HG03520 (cell line): ENCODE data around the gene RPTOR.
"Not testable (repeated sequence)": the region's sequence is repeated elsewhere in the genome, so short reads cannot be mapped to it uniquely, and the experiment has no call there.

Source experiments
- ATAC-seq: cut with Tn5 transposase; IDR thresholded peaks from one replicate; pipeline ENCODE4 v1.9.1; 2021; ENCODE audit warnings: mild to moderate bottlenecking, moderate library complexity; ENCODE audit not compliant: unreplicated experiment

Gene RPTOR

DNA sequence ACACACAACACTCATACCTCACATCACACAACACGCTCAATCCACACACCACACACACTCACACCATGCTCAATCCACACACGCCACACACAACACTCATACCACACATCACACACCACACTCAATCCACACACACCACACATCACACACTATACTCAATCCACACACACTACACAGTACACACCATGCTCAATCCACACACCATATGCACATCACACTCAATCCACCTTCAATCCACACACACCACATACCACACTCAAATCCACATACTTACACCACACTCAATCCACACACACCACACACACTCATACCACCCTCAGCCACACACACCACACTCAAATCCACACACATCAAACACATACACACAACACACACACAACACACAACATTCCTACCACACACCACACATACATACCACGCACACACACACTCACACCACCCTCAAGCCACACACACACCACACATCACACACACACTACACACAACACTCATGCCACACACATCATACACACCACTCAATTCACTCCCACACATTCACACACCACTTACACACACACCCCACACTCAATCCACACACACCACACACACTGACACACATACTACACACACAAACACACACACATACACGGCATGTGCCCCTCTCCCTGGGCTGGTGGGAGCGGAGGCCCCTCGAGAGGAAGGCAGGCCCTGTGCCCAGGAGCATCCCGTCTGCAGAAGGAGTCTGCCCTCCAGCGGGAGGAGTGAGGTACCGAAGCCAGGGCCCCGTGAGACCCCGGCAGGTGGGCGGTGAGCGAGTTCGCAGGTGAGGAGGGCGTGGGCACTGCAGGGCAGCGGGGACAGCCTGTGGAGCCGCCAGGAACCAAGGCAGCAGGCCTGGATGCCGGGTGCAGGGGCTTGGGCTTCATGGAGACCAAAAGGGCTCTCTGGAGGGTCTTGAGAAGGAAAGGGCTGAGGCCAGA is 33.1 kb upstream of the RPTOR start:
- ATAC-seq: no peak

DNA sequence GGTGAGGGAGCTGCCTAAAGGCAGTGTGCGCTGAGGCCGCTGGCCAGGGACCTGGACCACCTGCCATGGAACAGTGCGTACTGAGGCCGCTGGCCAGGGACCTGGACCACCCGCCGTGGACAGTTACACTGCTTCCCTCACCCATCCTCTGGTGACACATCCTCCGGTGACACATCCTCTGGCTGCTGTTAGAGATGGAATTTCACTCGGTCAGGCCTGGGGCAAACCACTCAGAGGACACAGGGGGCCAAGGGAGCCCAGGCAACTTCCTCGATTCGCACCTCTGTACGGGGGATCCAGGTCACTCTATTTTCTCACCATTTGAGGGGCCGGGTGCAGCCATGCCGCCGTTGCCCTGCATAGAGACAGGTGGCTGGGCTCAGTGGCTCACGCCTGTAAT is 32.4 kb upstream of the RPTOR start:
- no peak for ATAC-seq

DNA sequence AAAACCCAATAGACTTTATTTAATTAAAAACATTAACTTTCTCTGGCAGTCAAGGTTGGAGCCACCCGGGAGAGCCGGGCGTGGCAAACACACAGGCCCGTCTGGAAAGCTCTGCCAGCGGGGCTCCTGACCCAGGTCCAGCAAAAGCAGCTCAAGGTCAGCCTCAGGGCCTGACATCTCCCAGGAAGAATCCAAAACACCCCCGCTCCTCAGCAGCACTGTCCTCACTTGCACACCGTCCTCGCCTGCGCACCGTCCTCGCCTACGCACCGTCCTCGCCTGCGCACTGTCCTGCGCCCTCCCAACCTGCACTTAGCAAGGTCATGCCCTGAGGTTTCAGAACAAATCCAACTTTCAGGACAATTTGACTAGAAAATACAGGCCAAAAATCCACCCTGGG is 31.4 kb upstream of the RPTOR start:
- ATAC-seq: no peak

DNA sequence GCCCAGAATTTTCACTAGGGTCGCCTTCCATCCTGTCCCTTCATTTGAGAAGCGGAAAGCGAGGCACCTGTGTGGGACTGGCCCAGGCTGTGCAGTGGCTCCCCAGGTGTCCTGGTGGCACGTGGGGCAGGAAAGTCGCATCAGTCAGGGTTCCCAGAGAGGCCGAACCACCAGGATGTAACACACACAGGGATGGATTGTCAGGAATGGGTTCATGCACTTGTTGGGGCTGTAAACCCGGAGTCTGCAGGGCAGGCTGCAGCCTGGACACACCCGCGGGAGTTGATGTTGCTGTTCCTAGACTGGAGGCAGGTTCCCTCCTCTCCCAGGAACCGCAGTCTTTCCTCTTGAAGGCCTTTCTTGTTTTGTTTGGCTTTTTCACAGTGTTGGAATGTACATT is 30.7 kb upstream of the RPTOR start:
- no peak for ATAC-seq

DNA sequence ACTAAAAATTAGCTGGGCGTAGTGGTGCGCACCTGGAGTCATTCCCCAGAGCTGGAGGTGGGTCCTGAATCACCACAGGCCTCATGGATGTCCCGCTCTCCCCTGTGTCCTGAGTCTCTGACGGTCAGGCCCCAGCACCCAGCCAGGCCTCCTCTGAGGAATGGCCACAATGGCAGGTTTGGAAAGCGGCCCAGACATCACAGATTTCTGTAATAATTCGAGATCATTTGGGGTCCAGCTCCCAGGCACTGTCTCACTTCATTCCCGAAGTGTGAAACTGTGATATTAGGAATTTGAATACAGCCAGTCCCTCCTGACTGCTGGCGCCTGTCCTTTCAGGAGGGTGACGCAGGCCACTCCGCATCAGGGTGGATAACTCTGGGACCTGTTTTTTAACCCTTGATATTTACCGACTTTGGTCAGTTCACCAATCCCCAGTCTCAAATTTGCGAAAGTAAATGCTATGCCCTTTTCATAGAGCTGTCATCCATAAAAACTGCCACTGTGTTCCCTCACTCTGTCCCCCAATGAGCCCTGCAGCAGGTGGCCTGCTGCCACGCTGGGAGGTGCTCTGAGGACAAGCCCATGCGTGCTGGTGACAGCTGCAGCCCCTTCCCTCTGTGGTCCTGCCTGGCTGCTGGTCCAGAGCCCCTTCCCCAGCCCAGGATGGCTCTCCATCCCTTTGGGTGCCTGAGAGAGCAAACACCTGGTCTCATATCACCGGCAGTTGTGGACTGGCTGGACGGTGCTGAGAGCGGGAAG is 28.3 kb upstream of the RPTOR start:
- no peak for ATAC-seq

DNA sequence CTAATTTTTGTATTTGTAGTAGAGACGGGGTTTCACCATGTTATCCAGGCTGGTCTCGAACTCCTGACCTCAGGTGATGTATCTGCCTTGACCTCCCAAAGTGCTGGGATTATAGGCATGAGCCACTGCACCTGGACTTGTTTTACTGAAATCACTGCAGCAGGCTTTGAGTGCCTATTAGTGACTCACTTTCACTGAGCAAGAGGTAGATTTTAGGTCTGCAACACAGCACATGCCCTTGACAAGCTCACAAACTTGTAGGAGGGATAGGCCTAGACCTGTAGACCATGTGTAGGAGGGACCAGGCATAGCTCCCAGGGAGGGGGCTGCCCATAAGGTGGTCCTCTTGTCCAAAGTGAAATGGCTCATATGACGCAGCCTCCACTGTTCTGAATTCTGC is 27.0 kb upstream of the RPTOR start:
- ATAC-seq: no peak

DNA sequence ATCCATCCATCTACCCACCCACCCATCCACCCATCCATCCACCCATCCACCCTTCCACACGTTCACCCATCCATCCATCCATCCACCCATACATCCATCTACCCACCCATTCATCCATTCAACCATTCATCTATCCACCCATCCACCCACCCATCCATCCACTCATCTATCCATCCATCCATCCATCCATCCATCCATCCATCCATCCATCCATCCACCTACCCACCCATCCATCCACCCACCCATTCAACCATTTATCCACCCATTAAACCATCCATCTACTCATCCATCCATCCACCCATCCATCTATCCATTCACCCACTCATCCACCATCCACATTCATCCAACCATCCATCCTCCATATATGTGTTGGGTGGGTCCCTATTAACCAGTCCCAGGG is 26.2 kb upstream of the RPTOR start:
- no peak for ATAC-seq

DNA sequence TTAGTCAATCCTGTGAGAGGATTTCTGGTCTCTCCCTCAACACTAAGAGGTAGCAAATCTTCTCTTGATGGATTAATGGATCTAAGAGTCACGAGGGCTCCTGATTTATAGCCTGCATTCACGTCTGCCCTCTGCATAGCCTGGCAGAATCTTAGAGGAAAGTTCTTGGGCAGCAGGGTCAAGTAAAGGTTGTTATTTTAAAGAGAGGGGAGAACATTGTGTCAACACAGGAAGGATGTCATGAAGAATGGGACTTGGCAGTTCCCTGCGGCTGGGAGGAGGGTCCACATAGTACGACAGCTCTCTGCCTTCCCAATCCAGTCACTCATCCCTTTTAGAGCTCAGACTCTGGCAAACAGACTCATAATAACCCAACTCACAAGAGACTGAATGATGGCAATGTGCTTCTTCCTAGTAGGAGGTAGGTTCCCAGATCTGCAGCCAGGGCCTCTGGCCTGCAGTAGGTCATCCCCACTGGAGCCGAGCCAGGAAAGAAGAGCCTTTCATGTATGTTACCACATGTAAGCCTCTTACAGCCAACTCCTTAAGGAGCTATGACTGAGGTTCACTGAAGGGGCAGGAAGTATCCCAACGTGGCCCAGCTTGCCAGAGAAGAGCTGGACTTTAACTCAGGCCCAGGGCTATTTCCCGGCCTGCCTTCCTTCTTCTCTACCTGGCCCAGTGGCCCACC is 25.4 kb upstream of the RPTOR start:
- no peak for ATAC-seq

DNA sequence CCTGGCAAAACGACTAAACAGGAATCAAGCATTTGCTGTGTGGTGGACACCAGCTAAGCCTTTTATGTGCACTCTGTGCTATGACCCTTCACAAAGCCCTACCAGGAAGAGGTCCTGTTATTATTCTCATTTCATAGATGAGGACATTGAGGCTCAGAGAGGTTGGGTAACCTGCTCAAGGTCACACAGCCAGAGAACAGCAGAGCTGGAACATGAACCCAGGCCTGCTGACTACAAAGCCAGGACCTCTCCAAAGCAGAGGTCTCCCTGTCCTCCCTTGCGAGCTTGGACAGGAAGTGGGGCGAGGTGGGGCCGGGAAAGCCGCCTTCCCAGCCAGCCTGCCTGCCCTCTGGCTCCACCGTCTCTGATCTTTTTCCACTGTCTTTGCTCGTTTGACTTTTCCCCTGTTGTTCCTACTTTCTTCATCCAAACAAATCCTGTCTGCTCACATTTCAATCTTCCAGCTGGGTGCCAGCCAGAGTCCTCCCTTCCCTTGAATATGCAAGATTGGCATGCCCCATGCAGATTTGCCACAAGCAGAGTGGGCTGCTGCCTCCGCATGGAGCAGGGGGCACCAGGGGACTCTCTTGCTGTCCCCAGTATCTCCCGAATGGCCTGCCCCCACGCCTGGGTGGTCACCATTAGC is 23.7 kb upstream of the RPTOR start:
- no peak for ATAC-seq

DNA sequence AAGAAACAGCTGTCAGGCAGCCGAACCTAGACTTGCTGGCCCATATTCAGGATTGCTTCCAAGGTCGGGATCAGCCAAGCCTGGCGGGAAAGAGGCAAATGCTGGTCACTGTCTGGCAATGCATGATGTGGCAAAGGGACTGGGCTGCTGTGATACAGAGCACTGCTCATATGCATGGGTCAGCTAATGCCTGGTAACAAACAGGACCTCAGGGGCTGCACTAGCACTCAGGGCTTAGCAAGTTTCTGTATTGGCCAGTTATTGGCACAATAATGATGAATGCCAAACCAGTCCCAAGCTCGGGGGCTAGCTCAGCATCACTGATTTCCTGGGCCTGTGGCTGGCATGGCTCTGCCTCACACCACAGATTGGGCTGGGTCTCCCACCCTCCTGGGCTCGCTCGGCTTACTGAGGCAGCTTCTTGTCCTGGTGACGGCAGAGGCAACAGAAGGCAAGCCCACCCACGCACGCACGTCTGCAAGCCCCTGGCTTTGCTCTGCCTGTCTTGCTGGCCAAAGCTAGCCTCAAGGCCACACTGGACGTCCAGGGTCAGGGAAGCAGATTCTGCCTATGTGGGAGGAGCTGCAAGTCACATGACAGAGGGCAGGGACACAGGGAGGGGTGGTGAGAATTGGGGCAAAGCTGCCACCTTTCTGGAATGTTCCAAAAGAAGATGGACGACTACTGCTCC is 21.4 kb upstream of the RPTOR start:
- no peak for ATAC-seq

DNA sequence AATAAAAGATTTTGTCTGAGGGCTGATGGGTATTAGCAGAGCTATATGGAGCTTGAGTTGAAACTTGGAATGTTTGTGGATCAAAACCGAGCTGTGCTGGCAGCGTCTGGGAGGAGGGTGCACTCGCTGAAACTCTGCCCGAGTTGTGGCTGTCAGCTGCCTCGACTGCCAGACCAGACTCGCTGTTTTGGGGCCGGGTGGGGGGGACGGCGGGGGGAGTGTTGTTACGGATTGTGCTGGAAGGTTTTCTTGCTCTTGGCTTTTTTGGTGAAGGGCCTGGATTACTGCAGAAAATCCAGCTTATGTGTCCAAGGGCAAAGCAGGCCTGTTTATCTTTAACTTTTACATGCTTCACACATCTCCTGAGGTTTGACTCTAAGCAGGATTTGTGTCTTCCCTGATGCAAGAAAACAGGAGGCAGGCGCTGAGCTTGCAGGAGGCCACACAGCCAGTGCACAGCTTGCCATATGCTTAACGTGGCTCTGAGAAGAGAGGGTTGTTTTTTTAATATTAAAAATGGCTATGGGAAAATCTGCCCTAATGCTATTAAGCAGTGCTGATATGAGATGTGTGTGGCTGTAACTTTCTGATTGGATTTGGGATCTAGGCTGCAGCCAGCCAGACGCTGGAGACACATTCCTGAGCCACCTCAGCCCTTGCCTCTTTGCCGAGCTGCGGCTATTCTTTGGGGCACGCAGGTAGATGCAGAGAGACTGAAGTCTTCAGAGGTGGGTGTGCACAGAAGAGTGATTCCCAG is 20.5 kb upstream of the RPTOR start:
- ATAC-seq: no peak

DNA sequence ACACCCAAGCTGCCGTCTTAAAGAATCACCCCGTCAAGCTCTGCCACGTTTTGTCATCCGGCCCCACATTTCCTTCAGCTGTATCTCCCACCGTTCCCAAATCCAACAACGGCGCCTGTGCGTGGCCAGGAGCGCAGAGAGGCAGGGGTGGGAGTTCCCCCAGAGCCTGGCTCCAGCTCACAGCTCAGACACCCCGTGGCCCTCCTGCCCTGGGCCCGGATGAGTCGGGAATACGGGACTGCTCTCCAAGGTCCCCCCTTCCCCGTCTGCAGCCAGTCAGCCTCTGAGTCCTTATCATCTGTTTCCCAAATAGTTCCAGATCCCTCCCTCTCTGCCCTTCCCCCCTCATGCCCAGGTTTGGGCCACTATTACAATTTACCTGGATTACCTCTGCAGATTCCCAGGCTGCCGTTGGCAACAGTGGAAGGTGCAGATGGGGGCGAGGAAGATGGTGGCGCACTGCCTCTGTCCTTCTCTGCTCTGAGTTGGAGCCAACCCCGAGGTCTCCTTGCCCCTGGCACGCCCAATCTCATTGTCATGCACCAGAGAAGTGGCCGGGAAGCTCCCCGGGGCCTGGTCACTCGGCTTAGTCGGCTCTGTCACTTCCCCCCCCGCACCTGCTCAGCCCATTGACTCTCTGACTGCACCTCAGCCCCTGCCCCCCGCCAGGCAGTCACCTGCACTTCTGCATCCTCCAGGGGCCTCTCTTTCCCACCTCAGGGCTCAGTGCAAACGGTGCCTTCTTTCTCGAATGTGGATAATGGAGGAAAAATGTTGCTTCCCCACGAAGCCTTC is 18.3 kb upstream of the RPTOR start:
- ATAC-seq: no peak

DNA sequence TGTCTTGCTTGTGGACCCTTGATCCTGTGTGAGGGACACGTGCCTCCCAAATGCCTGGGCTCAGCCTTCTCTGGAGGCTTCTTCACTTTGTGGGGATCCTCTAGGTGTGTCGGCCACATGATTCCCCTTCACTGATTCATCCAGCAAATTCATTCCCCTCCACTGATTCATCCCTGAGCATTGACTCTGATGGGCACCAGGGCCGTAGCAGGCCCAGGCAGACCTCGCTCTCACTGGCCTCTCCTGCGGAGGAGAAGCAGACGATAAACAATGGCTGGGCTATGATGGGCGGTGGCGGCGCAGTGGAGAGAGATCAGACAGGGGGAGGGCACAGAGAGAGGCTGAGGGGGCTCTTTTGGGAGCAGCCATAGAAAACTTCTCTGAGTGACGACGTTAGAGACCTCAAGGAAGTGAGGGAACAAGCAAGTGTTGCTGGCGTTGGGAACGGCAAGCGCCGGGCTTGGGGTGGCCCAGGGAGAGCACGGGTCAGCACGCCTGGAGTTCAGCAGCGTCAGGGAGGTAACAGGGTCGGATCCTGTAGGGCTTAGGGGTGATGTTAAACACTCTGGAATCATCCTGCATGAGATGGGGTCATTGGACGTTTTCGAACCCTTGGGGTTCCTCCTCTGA is 17.5 kb upstream of the RPTOR start:
- no peak for ATAC-seq

DNA sequence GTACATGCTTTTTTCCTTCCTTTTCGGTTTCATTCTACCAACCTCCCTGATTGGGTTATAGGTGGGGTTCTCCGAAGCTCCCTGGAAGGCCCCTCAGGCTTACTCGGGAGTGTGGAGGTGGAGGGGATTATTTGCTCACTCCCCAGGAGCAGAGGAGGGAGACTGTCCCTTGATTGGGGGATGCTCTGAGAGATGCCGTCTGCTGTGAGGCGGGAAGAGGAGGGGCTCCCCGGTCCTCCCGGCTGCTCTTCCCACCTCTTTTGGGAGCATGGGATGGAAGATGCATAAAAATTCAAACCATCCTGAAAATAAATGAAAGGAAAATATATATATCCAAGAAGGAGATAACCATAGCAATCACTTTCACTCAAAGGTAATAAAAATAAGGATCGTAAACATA is 16.1 kb upstream of the RPTOR start:
- ATAC-seq: no peak

DNA sequence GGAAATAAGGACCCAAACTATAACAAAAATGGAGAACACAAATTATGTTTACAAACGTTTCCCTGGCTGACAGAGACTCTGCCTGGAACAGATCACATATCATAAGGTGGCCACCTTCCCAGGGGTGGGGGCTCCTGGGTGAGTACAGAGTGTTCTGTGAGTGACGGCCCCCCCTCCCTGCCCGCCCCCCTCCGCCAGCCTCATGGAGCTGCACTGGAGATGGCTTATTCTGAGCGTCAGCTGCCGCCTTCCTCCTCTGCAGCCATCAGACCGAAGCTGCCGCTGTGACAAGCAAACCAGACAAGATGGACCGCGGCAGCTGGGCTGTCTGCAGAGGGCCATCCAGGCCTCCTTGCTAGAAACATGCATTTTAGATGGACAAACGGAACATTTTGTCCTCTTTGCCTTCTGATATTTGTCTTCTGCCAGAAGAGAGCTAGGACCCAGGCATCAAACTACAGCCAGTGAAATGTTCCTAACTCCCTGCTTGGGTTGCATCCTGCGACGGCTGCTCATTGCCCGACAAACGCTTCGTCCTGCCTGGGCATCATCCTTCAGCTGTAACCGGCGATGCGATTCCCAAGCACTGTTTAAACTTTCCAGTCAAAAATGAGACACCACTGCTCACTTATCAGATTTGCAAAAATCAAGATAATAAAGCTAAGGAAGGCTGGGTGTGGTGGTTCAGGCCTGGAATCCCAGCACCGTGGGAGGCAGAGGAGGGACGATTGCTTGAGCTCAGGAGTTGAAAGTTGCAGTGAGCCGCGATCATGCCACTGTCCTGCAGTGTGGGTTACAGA is 15.3 kb upstream of the RPTOR start:
- ATAC-seq: no peak

DNA sequence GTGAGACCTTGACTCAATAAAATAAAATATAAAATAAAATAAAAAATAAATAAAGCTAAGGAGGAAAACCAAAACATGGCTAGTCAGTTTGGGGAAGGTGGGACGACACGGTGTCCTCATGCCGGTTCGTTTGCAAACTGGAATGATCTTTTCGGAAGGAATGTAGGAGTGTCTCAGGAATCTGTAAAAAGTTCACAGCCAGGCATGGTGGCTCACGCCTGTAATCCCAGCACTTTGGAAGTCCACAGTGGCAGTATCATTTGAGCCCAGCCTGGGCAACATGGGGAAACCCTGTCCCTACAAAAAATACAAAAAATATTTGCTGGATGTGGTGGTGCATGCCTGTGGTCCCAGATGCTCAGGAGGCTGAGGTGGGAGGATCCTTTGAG is 14.7 kb upstream of the RPTOR start:
- no peak for ATAC-seq

DNA sequence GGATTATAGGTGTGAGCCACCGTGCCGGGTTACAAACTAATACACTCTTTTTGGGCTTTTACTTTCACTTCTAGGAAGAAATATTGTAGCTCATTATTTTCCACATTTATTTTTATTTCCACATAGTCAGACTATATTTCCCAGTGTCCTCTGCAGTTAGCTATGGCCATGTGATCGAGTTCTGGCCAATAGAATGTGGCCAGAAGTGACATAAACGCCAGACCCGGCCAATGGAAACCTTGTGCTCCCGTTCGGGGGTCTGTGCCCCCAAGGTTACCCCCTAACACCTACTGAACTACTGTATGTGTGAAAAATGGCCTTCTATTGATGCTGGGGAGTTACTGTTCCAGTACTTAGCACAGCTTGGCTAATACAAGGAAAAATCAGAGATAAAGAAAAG is 13.2 kb upstream of the RPTOR start:
- ATAC-seq: no peak

DNA sequence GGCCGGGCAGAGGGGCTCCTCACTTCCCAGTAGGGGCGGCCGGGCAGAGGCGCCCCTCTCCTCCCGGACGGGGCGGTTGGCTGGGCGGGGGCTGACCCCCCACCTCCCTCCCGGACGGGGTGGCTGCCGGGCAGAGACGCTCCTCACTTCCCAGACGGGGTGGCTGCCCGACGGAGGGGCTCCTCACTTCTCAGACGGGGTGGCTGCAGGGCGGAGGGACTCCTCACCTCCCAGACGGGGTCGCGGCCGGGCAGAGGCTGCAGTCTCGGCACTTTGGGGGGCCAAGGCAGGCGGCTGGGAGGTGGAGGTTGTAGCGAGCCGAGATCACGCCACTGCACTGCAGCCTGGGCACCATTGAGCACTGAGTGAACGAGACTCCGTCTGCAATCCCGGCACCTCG is 7.3 kb upstream of the RPTOR start:
- not testable (repeated sequence) for ATAC-seq
